CD4-positive, alpha-beta T cell treated with Interleukin-4 for 1 hour (primary cell): ENCODE measurements around the gene GAS7.

ENCODE experiments used
- DNase-seq, 2 donors: peaks; one replicate each; pipeline ENCODE4 v3.0.0-alpha.2; 2020 to 2022

GAS7 gene

DNA sequence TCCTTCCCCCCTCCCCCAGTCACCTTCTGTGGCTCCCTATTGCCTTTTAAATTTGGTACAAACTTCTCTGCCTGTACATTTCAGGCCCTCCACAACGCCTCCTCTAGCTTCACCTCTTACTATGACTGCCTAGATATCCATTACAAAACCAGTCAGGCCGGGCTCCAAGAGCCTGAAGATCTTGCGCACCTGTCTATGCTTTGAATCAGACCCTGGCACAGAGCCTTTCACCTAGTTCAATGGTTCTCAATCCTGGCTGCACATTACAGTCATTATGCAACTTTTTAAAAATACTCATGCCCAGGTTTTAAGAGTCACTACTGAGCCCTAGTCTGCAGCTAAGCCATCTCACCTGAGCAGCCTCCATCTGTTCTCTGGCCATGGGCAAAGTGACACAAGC, 1.6 kb upstream of the GAS7 start:
- no peak for DNase-seq

DNA sequence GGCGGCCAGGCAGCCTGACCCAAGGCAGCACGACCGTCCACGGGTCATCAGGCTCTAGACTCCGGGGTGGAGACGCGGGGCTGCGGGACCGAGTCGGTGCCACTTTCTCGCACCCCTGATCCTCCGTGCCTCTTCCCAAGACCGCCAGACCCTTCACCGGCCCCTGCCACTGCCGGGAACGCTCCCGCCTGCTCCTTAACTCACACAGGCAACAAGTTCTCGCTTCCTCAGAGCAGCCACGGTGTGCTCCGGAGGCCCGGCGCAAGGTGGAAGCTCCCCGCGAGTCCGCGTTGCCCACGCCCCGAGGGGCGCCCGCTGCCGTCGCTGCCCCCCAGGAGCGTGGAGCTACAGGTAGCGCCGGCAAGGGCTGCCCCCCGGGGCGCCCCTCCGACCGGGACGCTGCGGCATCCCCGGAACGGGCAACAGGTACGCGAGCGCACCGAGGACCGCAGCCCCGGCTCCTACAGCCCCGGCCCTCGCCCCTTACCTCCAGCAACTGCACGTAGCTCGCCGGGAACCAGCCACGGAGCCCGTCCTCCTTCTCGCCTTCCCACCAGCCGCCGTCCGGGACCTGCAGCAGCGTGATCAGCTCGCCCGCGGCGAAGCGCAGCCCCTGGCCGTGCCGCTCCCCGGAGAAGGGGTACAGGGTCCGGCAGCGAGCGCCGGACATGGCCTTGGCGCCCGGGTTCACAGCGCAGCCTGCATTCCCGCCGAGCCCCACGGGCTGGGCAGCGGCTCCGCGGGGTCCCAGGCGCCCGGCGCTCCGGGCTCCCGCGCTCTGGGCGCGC, 491 bp downstream of the GAS7 start:
- no peak for DNase-seq

DNA sequence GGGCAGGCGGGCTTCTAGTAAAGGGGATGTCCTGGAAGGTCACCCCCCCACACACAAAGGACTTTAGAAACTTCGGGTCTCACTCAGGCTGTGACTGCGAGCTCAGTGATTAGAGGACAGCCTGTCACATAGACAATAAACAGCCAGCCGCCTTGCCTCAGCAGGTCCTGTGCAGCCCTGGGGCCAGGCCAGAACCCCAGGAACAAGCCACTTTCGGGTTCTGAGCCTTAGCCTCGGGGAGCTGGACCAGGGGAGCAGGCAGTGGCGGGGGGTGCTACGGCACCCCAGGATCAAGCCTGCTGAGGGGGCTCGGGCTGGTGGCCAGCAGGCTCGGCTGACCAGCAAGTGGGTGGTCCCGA, 1.1 kb downstream of the GAS7 start:
- no peak for DNase-seq

DNA sequence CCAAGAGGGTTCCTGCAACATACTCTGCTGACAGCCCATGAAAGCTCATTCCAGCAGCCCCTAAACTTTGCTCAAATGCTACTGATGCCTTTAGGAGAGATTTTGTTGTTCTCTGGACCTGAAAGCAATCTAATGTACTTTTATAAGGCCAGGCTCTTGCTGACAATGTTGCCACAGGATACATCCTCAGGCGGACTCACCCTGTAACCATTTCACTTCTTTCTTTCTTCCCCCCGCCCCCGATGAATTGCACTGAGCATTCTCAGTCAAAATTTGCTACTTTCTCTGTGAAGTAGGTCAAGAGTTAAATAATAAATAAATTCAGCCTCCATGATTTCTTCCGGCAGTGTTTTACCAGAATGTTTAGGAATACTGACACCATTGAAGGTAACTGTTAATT, 1.5 kb downstream of the GAS7 start:
- DNase-seq: no peak

DNA sequence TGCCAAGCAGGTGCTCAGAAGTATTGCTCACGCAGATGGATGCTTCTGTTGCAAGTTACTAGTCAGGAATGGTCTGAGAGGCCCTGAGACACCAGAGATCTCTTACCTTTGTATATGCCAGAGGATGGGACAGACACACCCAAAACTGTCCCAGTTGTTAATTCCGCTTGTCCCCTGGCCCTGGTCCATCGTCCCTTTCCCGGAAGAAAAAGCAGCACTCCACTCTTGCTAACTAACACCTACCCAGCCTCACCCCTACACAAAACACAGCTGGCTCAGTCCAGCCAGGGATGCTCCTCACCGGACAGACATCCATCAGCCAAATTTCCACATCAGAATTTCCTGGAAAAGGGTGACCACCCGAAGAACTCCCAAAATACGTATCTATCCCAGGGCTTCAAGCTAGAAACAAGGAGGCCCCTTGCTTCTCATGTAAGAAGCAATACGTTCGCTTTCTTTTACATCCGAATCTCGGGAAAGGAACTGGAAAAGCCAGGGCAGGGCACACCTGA, 2.0 kb downstream of the GAS7 start:
- no peak for DNase-seq

DNA sequence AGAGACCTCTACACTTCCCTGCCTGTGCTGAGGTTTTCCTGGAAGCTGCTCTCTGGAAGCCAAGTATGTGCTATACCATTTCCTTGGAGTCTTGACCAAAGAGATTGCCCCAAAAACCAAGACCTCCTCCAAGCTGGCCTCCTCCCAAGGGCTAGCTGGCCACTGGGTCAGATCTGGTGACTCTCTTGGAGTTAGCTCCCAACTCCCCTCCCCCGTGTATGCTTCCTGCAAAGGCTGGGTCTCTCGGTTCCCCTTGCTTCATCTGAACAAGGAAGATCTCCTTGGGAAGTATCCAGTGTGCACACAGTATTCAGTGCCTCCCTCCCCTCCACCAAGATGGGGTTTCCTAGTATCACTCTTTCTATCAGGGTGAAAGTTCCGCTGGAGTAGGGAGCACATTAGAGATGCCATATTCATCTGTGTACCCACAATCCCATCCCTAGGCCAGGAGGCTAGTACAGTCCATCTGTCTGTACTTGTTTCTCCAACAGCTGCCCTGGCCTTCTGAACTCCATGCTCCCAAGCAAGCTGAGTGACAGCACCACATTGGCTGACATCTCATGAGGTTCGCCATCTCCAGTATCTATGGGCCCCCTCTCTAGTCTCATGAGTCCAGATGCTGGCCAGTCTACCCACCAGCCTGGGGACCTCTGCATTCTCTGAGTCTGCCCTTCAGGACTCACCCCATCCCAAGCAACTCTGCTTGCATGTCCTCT, 3.2 kb downstream of the GAS7 start:
- no peak for DNase-seq

DNA sequence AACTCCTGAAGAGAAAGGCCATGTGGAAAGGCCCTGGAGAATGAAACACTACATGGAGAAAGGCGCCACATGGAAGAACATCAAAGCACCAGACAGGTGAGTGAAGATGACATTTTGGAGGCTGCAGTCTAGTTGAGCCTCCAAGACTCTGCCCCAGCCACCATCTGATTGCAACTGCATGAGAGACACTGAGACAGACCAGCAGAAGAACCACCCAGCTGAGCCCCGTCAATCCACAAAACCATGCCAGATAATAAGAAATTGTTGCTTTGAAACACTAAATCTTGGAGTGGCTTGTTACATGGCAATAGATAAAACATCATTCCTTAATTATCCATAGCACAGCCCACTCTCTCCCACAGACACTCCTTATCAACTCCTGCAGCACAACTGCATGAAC, 4.8 kb downstream of the GAS7 start:
- no peak for DNase-seq

DNA sequence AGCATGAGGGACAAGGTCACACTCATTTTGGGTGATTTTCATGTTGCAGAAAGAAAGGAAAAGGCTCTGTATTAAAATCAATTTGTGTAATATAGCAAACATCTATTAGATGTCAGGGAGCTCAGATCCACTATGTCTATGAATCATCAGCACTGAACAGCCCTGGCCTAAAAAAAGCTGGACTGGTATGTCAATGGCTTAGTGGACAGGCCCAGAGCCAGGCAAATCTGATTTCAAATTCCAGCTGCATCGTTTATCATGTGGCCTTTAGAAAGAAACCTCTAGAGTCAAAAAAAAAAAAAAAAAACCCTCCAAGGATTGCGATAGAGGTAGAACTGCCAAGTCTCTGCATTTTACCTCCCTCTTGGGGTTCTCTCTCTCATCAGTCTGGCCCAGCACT, 5.4 kb downstream of the GAS7 start:
- no peak for DNase-seq

DNA sequence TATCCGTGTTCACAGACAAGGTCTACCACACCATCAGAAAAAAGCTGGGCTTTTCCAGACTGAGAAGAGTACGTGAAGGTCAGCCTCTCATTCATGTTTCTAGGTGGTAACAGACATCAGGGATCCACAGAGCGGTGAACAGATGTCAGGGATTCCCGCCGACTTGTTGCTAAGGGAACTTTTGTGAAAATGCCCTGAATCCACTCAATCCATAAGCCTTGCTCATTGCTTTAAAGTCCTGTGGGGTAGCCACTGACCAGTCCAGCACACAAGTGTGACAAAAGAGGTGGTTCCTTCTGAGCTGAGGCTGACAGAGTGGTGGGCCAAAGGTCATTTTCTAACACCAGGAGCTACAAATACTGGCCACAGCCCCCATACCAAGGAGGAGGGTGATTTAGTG, 5.9 kb downstream of the GAS7 start:
- DNase-seq: no peak

DNA sequence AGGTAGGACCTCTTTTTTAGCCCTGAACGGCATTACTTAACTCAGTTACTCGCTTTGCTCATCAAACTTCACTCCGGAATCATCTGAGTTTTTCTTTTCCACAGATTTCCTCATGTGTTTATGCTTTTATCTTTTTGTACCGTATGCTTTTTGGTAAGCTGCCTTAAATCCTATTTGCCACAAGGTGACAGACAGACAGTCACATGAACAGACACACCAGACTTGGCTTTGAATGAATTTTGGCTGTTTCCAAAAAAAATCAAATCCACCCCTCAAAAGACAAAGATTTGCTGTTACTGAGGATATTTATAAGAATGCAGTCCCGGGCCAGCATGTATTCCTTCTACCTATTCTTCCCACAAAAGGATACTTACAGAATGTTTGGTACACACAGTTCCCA, 10.9 kb downstream of the GAS7 start:
- DNase-seq: no peak

DNA sequence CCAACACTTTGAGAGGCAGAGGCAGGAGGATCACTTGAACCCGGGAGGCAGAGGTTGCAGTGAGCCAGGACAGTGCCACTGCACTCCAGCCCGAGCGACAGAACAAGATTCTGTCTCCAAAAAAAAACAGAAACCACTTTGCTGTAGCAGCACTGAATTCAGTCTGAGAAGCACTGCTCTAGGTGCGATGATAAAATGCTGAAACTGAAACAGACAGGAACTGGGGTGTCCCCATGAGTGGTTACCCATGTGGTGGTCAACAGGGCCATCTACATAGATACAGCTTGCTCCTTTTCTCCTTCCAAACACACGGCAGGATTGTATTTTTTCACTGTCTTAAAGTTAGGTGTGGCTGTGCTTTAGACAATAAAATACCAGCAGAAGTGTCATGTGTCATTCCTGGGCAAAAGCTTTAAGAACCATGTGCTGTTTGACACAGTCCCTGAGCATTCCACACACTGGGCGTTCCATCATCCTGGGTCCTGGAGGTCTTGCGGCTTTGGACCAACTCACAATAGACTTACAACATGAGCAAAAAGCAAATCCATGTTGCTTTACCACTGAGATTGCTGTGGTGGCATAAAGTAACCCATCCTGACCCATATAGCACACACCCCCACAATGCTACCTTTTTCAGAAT, 11.5 kb downstream of the GAS7 start:
- DNase-seq: no peak

DNA sequence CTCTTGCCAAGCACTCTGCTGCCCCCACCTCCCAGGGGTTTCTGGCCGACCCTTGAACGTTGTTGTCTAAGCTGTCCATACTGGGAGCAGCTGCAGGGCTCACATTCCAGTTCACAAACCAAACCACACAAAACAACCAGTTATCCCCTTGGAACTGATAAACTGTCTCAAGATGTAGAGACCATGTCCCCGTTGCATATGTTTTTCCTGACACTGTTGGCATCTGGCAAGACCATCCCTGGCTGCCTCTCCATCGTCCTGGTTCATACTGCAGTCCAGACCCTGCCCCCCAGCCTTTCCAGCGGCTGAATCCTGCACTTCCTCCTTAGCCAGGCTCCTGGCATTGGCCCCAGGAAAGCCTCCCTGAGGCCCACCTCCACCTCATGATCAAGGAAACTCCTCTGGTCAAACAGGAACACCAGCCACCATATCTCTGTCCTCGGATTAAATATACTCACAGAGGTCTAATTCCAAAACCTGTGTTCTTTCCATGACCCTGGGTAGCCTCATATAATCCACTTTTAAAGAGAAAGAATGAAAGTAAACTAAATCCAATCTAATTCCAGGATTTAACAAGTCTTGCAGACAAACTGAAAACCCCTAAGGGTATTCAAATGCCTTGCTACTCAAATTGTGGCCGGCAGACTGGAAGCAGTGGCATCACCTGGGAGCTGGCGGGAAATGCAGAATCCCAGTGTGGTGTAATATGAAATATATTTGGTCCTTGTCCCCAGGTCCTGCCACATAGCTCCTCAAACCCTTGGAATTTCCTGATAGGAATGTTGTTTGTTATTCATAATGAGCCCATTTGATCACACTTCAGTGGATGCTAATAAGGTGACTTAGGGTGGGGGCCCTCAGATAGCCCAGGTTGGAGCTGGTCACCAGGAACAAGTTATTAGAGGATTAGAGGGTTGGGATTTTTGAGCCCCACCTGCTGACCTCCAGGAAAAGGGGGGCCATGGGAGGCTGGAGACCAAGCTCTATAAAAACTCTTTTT, 14.2 kb downstream of the GAS7 start:
- DNase-seq: no peak

DNA sequence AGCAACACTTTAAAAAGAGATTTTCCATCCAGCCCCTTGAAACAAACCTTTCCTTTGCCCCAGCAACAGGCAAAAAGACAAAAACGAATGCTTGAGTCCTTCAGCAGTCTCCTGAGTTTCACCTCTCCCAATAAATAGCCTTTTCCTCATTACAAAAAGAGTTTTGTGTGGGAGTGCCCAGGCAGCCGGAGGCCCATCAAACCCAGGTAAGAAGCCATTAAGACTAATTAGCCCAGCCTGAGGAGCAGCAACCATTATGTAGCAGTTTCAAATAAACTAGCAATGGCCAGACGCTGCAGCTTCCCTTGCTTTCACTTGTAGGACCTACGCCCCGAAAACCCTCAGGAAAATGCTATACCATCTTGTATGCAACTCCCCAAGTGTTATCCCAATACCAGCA, 15.6 kb downstream of the GAS7 start:
- DNase-seq: no peak

DNA sequence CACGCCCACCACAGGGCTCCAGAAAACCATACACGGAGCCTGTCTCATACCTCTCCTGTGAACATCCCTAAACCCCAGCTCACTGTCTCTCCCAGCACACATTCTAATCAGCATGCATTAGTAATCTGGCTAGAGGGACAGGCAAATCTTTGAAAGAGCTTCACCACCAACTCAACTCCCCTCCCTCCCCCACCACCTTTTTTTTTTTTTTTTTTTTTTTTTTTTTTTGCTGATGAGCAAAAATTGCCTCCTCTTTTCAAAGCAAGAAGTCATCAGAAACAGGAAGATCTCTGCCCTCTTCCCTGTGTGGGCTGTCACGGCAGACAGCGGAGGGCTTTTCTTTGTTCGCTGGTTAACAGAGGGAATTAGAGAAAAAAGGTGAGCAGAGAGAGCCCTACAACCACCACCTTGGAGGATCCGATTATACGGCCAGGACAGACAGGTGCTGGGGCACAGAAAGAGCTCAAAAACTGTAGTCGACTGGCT, 19.9 kb downstream of the GAS7 start:
- DNase-seq: no peak

DNA sequence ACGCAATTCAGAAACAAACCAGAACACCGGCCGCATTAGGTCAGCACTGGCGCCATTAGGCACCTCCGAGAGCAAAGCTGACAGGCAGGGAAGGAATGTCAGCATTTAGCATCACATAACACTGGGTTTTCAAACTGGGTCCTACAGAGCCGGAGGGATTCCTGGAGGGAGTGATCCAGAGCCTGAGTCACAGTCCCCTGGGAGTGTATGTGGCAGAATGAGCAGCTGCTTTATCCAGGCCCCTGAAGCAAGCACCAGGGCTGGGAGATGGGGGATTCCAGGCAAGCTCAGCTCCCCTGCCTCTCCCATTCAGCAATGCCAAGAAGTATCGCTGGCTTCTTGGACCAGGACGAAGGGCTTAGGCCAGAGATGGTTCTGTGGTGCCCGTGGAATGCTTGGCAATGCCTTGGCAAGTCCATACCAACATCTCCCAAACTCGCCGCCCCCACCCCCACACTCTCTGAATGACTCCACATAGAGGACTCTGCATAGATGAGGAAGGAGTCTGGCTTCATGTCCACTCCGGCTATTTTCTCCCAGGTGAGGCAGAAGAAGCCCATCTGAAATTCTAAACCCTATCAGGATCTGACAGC, 20.4 kb downstream of the GAS7 start:
- DNase-seq: no peak

DNA sequence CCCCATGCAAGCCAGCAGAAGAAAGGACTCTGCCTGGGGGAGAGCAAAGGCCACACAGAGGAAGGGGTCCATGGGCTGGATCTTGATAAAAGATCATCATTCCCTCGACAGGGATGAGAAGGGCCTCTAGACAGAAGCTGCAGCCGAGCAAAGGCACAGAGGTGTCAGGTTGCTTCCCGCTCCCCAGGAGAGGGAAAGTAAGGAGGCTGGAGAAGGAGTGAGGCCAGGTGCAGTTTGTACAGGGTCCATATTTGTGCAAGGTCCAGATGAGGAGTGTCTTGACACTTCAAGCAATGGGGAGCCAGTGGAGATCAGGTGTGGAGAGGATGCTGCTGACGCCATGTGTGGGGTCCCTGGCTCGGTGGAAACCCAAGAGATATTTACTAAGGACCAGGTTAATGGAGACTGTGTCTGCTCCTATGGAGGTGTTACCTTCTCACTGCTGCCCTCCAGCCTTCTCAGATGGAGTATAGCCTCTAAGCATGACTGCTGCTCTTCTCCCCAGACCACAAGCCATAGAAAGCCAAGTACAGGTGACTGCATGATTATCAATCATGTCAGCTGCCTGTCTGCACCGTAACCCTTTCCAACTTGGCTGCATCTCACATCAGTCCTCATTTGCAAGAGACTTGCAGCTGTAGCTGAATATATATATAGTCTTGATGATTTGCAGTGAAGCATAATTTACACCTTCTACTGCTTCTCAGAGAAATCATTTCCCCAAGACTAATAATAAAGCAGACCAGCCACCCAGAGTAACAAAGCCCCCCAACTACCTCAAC, 21.1 kb downstream of the GAS7 start:
- no peak for DNase-seq

DNA sequence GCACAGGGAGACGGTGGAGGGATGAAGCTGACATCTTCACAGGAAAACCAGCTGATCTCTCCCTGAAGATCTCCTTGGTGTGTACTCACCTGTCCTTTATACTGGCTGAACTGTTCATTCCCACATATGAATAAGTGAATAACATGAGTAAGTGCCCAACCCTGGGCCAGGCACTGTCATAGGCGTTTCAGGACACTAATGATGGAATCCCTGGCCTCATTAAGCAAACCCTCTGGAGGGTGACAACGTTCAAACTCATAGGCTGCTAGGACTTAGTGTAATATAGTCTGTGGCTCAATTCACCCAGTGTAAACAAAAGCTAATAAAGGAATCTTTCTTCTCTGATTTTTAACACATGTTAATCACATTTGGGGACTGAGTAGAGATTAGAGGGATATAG, 24.5 kb downstream of the GAS7 start:
- DNase-seq: no peak

DNA sequence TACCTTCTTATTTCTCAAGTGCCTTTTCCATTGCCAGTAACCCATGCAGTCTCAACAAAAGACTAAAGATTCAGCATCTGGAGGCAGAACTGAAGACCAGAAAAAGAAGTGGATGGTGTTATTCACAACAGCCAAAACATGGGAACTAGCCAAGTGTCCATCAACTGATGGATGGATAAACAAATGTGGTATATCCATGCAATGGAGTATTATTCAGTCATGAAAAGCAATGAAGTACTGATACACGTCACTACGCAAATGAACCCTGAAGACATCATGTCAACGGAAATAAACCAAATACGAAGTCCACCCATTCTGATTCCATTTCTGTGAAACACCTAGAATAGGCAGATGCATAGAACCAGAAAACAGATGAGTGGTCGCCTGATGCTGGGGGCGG, 25.6 kb downstream of the GAS7 start:
- no peak for DNase-seq

DNA sequence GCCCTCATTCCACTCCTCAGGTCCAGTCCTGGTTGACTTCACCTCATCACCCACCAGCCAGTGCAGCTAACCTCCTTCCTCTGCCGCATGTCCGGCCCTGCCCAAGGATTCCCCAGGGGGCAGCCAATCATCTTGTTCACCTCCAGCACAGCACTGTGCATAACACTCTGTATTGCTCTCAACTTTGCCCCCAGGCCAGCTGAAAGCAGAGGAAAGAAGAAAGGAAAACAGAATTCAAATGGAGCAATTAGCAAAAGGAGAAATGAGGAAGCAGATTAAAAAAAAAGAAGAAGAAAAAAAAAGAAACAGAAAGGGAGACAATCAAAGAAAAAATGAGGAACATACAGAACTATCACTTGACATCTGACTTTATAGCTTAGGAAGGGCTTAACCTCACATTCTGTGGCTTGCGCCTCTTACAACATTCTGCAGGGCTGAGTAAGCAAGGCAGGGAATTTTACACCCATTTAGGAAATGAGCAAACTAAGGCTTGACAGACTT, 26.1 kb downstream of the GAS7 start:
- peak in 1 of 2 donors; percentile 57 for DNase-seq

DNA sequence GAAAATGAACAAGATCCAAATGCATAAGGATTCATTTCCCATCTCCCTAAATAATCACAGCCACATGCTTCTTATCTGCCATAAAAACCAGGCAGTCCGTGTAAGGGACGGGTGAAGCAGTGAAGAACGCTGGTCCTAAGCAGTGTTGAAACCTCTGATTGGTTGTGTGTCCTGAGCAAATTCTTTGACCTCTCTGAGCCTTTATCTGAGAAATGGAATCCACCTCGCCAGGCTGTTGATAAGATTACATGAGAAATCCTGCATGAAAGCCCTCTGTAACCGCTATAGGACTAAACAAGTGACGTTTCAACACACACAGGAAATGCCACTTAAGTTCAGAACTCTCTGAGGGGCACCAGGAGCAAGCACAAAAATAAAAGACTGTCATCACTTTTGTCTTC, 26.8 kb downstream of the GAS7 start:
- peak in 1 of 2 donors; percentile 33 for DNase-seq

DNA sequence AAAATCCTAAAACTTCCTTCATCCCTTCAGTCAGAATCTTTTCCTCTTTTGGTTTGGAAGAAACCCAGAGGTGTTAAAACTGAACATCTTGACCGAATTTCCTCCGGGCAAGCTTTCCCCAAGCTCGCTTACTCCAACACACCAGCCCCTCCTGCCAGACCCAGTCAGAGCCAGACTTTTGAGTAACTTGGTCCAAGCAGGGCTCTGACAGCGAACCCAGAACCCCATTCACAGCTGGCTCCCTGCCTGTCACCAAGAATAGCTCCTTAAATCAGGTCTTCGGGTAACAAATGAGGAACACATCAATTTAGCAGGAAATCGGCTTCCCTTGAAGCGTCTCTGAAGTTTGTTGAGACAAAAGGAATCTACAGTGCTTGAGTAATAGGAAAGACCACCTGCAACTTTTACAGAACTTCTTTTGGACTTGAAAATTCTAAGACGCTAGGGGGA, 27.3 kb downstream of the GAS7 start:
- no peak for DNase-seq
